ENCODE data around the gene SNAPC5. TPM values are rescaled to one million over a fixed set of nuclear protein-coding genes. Genes with fewer than 3 reads are reported as not detected.
"Not testable (repeated sequence)": the region's sequence is repeated elsewhere in the genome, so short reads cannot be mapped to it uniquely, and the experiment has no call there.

SNAPC5 gene
- total and polyA plus RNA-seq, 2 donors from 2014 or later = 29.6 to 49.6 TPM

DNA sequence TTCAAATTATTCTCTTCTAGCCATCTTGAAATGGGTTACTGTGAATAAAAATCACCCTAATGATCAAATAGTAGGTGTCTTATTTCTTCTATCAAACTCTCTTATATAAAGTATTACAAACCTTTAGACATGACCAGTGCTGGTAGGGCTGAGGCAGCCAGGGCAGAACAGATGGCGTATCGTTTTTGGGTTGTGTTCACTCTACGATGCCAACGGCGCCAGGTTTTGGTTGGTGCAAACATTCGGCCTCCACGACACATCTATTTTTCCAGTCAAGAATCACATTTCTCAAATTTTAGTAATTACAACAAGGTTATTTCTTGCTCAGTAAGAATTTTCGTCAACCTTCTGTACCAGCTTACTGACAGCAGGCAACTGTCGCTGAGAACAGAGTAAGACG is 4.9 kb upstream of the SNAPC5 start:
- Histone ChIP-seq H3K9me3 (ENCODE audit: control insufficient read depth in 2 of 3, insufficient read depth in 1 of 3, low read length in 3 of 3) (no peaks in the 10 kb centered on the region), H3K36me3 (ENCODE audit: control insufficient read depth in 2 of 3, insufficient read depth in 3 of 3, low read length in 3 of 3) (peaks cover 11 to 46% (median 31%) of the 10 kb centered on the region in 3 donors), H3K4me3 (ENCODE audit: low read length in 3 of 3) (no peak overlapping the region), H3K9ac (ENCODE audit: low read length in 3 of 3) (no peak overlapping the region), H3K27me3 (ENCODE audit: control insufficient read depth, insufficient read depth, low read length) (no peaks in the 10 kb centered on the region), H3K4me1 (ENCODE audit: control insufficient read depth in 2 of 3, insufficient read depth in 2 of 3, low read depth in 1 of 3, low read length in 3 of 3) (peaks cover 3 to 17% (median 7%) of the 10 kb centered on the region in 3 donors), H3K27ac (ENCODE audit: low read depth in 2 of 2, low read length in 2 of 2) (no peak overlapping the region)
- no peak for FAIRE-seq
- no peak for DNase-seq
- intact Hi-C loops (cut with DNase I) = no loop called here
- TF ChIP-seq, protein P1, sequence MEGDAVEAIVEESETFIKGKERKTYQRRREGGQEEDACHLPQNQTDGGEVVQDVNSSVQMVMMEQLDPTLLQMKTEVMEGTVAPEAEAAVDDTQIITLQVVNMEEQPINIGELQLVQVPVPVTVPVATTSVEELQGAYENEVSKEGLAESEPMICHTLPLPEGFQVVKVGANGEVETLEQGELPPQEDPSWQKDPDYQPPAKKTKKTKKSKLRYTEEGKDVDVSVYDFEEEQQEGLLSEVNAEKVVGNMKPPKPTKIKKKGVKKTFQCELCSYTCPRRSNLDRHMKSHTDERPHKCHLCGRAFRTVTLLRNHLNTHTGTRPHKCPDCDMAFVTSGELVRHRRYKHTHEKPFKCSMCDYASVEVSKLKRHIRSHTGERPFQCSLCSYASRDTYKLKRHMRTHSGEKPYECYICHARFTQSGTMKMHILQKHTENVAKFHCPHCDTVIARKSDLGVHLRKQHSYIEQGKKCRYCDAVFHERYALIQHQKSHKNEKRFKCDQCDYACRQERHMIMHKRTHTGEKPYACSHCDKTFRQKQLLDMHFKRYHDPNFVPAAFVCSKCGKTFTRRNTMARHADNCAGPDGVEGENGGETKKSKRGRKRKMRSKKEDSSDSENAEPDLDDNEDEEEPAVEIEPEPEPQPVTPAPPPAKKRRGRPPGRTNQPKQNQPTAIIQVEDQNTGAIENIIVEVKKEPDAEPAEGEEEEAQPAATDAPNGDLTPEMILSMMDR (IDR thresholded peaks at IDR 0.05; ENCODE audit: borderline replicate concordance, extremely low read depth, insufficient read depth) = no peak

DNA sequence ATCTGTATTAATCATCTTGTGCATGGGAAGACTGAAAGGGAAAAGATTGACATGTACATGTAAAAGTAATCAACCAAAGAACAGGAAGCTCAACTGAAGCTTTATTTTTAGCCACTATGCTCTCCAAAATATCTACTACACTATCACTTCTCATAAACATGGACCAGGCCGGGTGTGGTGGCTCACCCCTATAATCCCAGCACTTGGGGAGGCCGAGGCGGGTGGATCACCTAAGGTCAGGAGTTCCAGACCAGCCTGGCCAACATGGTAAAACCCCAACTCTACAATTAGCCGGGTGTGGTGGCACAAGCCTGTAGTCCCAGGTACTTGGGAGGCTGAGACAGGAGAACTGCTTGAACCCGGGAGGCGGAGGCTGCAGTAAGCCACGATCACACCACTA is 2.8 kb upstream of the SNAPC5 start:
- Histone ChIP-seq H3K4me1 (ENCODE audit: control insufficient read depth in 2 of 3, insufficient read depth in 2 of 3, low read depth in 1 of 3, low read length in 3 of 3) (peaks cover 3 to 17% (median 12%) of the 10 kb centered on the region in 3 donors), H3K36me3 (ENCODE audit: control insufficient read depth in 2 of 3, insufficient read depth in 3 of 3, low read length in 3 of 3) (peaks cover 11 to 46% (median 31%) of the 10 kb centered on the region in 3 donors)
- H3K9me3 ChIP-seq (ENCODE audit: control insufficient read depth in 2 of 3, insufficient read depth in 1 of 3, low read length in 3 of 3); intact Hi-C loops (cut with DNase I); H3K9ac ChIP-seq (ENCODE audit: low read length in 3 of 3); DNase-seq; FAIRE-seq; H3K27me3 ChIP-seq (ENCODE audit: control insufficient read depth, insufficient read depth, low read length); H3K4me3 ChIP-seq (ENCODE audit: low read length in 3 of 3); H3K27ac ChIP-seq (ENCODE audit: low read depth in 2 of 2, low read length in 2 of 2): not testable (repeated sequence)

DNA sequence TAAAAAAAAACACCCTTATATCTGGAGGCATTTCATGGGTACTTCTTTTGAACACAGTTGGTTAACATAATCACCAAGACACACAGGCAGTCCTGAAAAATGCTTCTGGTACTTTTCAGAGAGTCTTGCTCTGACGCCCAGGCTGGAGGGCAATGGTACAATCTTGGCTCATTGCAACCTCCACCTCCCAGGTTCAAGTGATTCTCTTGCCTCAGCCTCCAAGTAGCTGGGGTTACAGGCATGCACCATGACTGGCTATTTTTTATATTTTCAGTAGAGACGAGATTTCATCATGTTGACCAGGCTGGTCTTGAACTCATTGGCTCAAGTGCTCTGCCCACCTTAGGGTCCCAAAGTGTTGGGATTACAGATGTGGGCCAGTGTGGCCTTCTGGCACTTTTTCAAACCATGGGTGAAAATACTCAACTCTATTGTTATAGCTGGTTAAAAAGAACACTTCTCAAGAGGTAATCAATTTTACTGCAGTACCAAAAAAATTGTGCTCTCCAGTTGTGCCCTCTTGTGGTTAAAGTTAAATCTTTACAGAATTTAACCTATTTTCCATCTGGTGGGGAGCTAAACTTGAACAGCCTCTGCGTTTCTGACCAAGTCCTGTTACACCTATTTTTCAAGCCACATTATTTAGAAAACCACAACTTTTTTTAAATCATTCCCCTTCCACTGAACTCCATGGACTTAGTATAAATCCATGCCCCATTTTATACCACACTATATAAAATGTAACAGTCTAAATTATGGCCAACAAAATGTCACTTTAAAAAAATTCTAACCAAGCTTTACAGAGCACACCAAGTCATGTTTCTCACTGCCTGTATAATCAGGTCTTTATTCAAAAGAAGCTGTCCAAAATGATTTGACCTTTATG is 1.2 kb upstream of the SNAPC5 start:
- TF ChIP-seq, protein P1 (IDR thresholded peaks at IDR 0.05; ENCODE audit: borderline replicate concordance, extremely low read depth, insufficient read depth) = peak; percentile 32
- peaks cover 13 to 58% (median 31%) of the 10 kb centered on the region in 3 donors for H3K36me3 ChIP-seq (ENCODE audit: control insufficient read depth in 2 of 3, insufficient read depth in 3 of 3, low read length in 3 of 3)
- peaks cover 3 to 17% (median 10%) of the 10 kb centered on the region in 3 donors for H3K4me1 ChIP-seq (ENCODE audit: control insufficient read depth in 2 of 3, insufficient read depth in 2 of 3, low read depth in 1 of 3, low read length in 3 of 3)
- no peak overlapping the region for H3K9ac ChIP-seq (ENCODE audit: low read length in 3 of 3)
- H3K4me3 ChIP-seq (ENCODE audit: low read length in 3 of 3) = no peak overlapping the region
- H3K27me3 ChIP-seq (ENCODE audit: control insufficient read depth, insufficient read depth, low read length) = no peaks in the 10 kb centered on the region
- FAIRE-seq (no peak), DNase-seq (peak in 2 of 5 donors; percentile 54 to 64)
- H3K27ac ChIP-seq (ENCODE audit: low read depth in 2 of 2, low read length in 2 of 2) = no peak overlapping the region
- H3K9me3 ChIP-seq (ENCODE audit: control insufficient read depth in 2 of 3, insufficient read depth in 1 of 3, low read length in 3 of 3) = no peaks in the 10 kb centered on the region
- intact Hi-C loops (cut with DNase I) = no loop called here

DNA sequence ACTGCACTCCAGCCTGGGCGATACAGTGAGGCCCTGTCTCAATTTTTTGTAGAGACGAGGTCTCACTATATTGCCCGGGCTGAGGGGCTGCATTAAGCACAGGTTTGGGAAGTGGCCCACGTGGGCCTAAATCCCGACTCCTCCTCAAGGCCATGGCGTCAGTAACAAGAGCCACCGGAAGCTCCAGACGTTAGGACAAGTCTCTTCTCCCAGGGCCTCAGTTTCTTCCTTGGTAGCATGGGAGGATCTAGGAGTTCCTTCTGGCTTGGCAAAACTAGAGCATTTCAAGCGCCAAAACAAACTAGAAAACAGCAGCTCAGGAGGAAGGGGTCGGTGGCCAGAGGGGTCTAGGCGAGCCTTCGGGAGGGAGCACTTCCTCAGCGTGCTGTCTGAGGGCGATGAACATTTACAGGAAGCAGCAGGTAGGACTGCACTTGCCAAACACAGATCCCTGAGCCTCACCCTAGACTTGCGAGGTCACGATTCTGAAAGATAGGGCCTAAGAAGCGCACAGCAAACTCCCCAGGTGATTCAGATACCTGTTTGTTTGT is 536 bp downstream of the SNAPC5 start:
- FAIRE-seq = no peak
- Histone ChIP-seq H3K4me3 (ENCODE audit: low read length in 3 of 3) (peak overlapping the region; percentile 91 to 99 (median 93)), H3K27ac (ENCODE audit: low read depth in 2 of 2, low read length in 2 of 2) (peak overlapping the region; percentile 88 to 91), H3K4me1 (ENCODE audit: control insufficient read depth in 2 of 3, insufficient read depth in 2 of 3, low read depth in 1 of 3, low read length in 3 of 3) (peaks cover 0 to 10% (median 8%) of the 10 kb centered on the region in 3 donors), H3K27me3 (ENCODE audit: control insufficient read depth, insufficient read depth, low read length) (no peaks in the 10 kb centered on the region), H3K9ac (ENCODE audit: low read length in 3 of 3) (peak overlapping the region; percentile 91 to 96 (median 96)), H3K9me3 (ENCODE audit: control insufficient read depth in 2 of 3, insufficient read depth in 1 of 3, low read length in 3 of 3) (no peaks in the 10 kb centered on the region), H3K36me3 (ENCODE audit: control insufficient read depth in 2 of 3, insufficient read depth in 3 of 3, low read length in 3 of 3) (peaks cover 12 to 62% (median 25%) of the 10 kb centered on the region in 3 donors)
- TF ChIP-seq, protein P1 (IDR thresholded peaks at IDR 0.05; ENCODE audit: borderline replicate concordance, extremely low read depth, insufficient read depth) = no peak
- peak in 2 of 5 donors; percentile 47 to 57 for DNase-seq
- intact Hi-C loops (cut with DNase I) = no loop called here
